NCI-H2081 treated with DMSO at 0.1 percent for 48 hours (cell line): ENCODE results near the gene HS6ST1.

Experiments
- DNase-seq: peaks from one replicate; lab custom pipeline; 2025; lab: John Stamatoyannopoulos, UW

HS6ST1 gene

DNA sequence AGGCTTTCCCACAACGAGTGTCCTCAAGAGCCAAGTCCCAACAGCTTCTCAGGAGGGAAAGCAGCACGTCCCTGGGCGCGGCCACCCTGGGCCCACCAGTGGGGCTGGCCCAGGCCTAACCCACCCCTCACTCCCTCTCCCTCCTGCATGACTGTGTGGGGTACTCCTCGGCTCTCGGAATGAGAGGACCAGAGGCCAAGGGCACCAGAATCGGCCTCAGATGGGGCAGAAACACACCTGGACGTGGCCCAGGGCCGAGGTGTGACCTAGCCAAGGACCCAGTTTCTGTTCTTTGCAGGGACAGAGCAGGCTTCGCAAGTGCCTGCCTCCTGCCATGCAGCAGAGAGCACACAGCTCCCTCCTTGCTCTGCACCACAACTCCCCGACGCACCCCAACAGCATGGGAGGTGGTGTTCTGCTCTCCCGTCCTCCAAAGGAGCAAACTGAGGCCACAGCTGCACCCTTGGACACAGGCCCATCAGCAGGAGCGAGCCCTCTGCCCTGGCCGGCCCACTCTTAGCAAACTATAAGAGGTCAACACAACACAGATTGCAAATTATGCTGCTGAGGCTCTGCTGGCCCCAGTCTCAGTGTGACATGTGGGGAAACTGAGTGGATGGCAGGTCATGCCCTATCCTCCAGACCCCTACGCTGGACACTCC is 19.7 kb downstream of the HS6ST1 start:
- DNase-seq: no peak

DNA sequence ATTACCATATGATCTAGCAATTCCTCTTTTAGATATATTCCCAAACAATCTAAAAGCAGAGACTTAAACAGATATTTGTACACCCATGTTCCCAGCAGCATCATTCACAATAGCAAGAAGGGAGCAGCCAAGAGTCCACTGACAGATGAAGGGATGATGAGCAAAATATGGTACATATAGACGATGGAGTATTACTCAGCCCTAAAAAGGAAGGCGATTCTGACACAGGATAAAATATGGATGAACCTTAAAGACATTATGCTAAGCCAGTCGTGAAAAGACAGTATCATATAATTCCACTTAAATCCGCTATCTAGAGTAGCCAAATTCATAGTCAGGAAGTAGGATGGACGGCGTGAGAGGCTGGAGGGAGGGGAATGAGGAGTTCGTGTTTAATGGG is 20.4 kb downstream of the HS6ST1 start:
- no peak for DNase-seq

DNA sequence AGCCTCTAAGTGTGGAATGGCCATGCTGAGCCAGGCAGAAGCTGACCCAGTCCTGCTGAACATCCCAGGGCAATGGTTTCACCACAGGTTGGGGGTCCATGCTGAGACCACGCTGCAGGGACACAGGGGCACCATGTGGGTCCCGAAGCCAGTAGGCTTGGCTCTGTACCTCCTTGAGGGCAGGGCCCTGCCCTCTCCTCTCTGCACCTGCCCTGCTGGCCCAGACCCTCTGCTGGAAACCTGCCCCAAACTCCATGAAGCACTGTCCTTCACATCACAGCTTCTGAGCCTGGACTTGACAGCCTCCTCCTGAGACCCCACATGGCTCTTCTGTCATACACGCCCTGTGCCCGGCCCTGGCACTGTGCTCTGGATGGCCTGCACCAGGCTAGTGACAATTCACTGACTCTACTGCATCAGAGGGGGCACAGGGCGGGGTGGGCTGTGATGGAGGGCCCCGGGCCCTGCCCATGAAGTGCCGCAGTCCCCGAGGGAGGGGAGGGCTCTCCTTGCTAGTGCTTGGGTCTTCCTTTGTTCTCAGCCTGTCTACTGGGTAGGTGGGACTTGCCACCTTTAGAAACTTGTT is 24.7 kb downstream of the HS6ST1 start:
- no peak for DNase-seq

- no peak for DNase-seq
Measured at GRCh38 chr2:128293426-128293755, 25.3 kb downstream of the HS6ST1 start.

DNA sequence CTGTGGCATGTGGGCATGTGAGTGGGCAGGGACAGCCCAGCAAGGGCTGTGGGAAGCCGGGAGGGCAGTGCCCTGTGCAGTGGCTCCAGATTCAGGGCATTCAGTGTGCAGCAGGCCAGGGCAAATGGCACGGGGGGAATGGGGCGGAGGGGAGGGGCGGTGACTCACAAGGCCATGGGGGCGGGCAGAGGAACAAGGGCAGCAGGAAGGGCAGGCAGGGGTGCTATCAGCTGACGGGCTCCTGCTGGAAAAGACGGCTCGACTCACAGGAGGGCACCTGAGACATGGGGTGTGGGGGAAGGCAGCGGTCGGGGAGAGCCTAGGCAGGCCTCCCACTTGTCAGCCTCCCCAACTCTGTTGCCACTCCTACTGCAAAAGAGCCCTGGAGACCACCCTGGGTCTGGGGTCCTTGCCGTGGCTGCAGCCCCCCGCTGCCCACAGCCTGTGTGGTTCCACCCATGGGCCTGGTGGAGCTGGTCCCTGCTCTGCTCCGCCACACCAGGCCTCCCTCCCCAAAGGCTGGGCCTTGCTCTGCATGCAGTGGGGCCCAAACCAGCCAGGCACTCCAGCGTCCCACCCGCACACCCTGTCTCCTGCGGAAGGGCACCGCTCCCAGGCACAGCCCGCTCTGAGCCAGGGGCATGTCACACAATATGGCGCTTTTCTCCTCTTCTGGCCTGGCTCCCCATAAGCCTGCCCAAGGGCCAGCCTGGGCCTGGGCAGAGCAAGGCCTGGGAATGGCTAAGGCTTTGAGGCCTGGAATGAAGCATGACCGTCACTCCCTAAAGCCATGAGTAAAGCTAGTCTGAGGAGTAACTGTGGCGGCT is 25.9 kb downstream of the HS6ST1 start:
- no peak for DNase-seq

GRCh38 chr2:128291844-128292598 is 26.6 kb downstream of the HS6ST1 start:
- DNase-seq: no peak

GRCh38 chr2:128291161-128291843 is 27.4 kb downstream of the HS6ST1 start:
- no peak for DNase-seq

- no peak for DNase-seq
Measured at GRCh38 chr2:128290356-128290755, 28.3 kb downstream of the HS6ST1 start.

DNA sequence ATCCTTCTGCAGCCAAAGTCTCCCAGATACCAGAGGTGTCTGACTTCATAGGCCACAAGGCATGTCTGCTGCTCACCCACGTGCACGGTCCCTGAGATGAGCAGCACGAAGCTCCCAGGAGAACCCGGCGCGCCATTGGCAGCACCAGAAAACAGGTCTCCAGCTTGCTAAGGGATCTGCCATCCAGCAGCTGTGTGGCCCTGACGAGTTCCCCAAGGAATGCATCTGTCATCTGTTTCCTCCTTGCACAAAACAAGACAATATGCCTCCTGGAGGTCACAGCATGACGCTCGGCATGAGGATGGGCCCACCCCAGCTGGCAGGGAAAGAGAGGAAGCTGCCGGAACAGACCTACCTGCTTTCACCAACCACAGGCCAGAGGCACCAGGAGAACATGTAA is 29.2 kb downstream of the HS6ST1 start:
- DNase-seq: no peak

DNA sequence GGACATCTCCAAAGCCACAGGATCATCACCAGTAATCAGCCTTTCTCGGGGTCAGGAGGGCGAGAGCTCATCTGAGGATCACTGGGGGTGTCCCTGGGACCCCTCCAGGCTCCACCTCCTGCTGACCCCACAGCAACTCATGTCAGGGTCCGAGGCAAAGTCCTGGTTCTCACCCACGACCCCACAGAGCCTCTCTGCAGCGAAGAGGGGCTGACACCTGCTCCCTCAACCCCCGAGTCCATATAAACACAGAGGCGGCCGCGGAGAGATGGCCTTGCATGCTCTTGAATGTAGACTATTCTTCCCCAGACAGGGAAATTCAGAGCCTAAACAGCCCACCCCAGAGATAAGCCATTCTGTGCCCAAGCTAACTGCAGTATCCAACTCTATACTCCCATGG is 29.9 kb downstream of the HS6ST1 start:
- no peak for DNase-seq

DNA sequence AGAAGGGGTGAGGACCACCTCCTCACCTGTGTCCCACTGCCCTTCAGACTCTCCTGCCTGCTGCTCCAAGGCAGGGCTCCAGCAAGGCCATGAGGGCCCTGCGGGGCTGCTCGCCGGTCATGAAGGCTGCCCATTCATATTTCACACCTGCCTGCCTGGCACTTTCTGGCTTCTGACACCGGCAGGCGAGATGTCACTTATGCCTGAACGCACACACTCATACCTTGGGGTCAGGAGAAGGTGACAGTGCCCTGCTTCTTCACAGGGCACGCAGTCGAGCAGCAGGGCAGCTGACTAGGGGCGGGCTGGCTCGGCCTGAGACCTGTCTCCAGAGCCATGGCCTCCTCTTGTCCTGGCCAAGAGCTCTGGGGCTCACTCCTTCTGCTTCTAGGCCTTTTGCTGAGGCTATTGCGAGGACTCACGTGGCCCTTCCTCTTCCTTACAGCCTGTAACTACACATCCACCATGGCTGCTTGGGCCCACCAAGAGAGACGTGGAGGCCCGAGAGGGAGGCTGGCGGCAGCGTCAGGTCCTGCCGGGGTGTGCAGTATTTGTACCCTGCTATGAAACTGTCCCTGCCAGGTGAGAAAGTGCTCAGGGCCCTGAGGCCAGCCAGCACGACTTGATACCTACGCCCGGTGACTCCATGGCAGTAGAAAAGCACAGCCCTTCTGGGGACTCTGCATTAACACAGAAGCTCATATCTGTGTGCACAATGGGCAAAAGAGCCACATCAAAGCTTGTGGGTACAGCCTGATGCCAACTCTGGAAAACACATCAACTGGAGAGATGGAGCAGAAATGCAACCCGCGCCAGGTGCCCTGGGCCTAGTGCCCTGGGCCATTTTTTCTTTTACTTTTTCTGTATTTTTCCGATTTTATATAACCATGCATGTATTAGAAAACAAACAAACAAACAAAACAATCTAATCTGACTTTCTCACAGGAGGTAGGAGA is 30.6 kb downstream of the HS6ST1 start:
- no peak for DNase-seq

DNA sequence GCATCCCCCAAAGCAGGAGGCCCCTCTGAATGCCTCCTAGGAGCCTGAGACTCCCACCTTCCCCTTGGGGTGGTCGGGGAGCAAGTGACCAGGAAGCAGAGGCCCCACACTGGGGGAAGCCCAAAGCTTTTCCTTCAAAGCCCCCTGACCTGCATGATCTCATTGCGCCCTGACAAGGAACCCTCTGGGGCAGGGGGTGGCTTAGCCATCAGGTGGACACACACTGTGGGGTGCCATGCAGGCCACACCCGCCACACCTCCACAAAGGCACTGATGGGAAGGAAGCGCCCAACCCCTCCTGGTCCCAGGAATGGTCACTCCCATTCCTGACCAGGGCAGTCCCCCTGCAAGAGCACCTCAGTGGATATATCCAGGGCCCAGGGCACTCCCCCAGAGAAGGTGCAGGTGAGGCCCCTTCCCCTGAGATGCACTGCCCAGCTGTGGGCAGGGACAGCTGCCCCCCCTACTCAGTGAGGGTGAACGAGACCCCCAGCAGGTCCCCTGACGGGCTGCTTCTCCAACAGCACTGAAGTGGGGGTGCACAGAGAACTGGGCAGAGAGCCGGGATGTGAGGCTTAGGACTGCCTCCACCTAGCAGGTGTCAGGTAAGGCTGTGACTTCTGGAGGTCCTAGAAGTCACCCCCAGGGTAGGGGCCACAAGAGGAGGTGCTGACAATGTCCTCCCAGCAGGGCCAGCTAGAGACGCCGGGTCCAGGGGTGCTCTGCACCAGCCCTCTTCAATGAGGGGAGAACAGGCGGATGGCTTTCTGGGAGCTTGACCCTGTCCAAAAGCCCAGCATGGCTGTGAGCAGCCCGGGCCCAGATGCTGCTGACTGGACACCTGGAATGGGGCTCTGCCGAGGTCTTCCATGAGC is 31.5 kb downstream of the HS6ST1 start:
- DNase-seq: no peak

GRCh38 chr2:128286011-128286721 is 32.5 kb downstream of the HS6ST1 start:
- DNase-seq: no peak

DNA sequence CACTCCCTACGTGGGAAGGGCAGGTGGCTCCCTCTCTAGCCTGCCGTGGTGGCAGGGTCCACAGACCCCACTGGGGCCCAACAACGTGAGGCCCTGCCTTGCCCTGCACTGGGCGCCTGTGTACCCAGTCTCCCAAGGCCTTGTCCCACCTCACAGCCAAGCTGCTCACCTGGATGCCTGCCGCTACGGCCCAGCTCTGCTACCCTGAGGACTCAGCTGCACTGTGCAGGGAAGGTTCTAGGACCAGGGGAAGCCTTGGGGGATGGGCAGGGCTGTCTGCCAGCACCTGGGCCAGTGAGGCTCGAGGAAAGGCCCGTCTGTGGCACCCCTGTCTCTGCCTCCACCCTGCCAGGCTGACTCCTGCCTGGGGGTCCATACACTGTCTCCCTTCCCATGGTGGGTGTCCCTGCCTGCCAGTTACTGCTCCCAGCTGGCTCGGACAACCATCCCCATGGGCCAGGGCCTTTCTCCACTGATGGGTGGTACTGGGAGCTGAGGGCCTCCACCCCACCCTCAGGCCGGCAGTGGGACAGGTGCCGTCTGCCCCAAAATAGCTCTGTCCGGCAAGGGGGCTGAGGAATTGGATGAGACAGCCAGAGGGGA is 33.2 kb downstream of the HS6ST1 start:
- no peak for DNase-seq

- no peak for DNase-seq
Measured at GRCh38 chr2:128284841-128285240, 33.8 kb downstream of the HS6ST1 start.

- DNase-seq: no peak
Measured at GRCh38 chr2:128284037-128284441, 34.6 kb downstream of the HS6ST1 start.

DNA sequence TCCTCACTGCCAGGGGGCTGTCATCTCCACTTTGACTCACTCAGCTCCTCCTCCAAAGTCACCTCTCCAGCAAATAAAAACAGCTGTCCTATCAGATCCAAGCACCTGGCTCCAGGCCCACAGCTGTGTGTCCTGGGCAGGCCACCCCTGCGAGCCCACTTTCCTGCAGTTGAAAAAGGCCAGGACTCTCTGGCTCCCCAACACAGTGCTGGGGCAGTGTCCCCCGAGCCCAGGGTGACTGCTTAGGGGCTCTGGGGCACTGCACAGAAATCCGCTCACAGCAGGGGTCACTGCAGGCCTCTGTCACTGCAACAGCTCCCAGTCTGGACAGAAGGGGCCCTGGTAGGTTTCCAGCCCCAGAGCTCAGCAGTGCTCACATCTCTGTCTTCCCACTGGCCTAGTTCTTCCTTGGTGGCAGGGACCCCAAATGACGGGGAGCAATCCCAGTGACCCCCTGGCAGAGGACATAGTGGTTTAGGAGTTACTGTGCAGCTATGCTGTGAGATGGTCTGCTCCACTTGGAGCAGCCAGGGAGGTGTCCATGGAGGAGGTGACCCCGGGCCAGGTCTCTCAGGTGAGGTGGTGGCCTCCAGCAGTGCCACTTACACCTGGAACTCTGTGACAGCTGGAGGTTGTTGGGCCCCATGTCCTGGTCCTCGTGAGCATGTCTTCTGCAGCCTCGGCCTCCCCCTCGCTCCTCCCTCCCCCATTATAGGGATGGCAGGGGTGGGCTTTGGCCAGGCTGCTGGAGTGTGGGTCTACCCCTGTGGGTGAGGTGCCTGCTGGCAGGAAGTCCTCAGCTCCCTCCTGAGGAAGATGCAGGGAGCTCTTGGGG is 35.5 kb downstream of the HS6ST1 start:
- no peak for DNase-seq
